NCI-H187 treated with DMSO at 0.1 percent for 48 hours (cell line): ENCODE results near the gene CEP85L.
A peak's percentile ranks its signal among the peaks of the same experiment; 100 is the strongest.

Source experiments
- DNase-seq: peaks from one replicate; lab custom pipeline; 2025; lab: John Stamatoyannopoulos, UW

Gene CEP85L

DNA sequence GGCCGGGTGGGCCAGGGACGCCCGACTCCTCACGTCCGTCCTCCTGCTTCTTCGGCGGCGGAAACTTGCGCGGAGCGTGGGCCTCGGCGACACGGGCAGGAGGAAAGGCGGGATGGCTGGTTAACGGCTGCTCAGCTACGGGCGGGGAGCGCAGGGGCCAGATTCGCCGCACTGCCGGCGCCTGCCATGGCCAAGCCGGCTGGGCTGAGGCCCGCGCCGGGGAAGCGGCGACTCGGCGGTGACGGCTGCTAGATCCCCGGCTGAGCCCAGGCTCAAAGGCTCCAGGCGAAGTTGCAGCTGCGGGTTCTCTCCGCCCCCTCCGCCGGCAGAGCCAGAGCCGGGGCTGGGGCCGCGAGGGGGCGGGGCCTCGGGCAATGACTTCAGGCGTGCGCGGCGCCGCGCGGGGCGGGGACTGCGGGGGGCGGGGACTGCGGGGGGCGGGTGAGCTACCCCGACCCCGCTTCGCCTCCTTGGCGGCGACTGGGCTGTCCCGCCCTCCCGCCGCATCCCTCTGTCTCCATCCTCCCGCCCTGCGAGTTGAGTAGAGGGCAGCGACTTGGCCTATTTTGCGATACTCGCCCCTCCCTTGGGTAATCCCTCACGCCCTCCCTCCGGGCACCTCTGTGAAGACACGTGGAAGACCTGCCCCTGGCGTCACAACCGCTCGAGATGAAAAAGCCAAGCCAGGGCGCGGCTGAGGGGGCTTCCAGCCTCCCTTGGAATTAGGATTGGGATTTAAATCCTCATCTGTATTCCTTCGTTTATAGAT, at the start of gene CEP85L:
CEP85L (minus strand) TSS at position 310 of the 769 bp plus-strand sequence. CDS start 322 bp downstream, outside the sequence.
- DNase-seq = peak; percentile 93

DNA sequence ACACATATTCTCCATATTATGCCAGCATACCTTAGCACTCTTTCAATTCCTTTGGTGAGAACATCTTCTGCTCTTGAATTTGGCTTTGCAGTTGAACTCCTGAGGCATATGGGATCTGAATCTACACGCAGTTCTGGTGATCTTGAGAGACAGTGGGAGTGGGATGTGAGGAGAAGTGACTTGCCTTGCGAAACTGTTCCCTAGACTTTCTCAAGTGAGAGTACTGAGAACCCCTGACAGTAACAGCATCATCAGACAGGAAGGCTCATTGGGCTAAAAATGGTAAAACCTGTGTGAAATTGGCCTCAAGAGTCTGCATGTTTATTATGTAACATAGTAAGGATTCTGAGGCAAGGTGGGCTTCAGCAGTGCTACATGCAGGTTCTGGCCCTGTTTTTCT, 49.1 kb upstream of the CEP85L start:
- DNase-seq = no peak

DNA sequence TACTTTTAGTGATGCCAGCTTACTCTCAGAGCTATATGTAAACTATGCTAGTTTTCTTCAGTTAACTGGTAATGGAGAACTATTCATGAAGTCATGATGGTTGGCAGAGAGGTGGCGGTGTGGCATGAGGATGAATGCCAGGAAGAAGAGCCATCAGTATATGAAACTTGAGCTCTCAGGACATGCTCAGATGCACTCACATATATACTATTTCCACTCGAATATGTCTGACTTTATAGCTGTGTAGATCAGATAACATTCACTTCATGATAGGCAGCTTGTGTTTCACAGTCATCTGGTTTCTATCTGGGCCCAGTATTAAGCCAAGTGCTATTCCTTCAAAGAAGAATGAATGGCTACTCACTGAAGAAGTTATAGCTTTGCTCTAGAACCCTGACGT, 46.2 kb upstream of the CEP85L start:
- DNase-seq = peak; percentile 27

DNA sequence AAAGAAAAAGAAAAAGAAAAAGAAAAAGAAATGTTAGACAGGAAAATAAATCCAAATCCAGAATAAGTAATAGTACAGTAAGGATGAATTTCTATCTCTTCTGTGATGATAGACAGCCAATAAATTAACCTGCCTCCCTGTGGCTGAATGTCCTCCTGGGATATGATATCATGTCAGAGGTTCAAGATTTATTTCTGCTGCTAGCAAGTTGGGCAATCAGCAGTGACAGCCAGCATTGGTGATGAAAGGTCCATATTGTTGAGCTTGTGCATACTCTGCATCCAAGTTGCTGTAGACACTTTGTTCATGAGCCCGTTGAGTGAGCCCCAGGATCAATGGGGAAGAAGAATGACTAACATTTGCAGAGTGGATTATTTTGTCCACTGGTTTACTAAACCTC, 44.9 kb upstream of the CEP85L start:
- no peak for DNase-seq

DNA sequence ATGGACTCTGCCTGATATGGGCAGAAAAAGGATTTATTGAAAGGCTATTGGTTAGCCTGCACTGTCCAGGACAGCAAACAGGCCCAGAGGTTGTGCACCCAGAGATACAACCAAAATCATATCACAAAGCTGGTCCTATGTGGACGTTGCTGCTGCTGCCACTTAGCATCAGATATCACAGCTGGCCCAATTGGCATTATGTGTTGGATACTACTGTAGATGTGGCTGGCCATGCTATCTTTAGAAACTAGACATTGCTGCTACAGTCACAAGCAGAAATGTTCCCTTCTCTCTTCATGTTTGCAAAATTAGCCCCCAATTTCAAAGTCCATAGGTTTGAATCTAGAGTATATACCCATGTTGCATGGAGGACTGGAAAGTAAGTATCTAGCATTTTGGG, 42.2 kb upstream of the CEP85L start:
- DNase-seq = no peak

DNA sequence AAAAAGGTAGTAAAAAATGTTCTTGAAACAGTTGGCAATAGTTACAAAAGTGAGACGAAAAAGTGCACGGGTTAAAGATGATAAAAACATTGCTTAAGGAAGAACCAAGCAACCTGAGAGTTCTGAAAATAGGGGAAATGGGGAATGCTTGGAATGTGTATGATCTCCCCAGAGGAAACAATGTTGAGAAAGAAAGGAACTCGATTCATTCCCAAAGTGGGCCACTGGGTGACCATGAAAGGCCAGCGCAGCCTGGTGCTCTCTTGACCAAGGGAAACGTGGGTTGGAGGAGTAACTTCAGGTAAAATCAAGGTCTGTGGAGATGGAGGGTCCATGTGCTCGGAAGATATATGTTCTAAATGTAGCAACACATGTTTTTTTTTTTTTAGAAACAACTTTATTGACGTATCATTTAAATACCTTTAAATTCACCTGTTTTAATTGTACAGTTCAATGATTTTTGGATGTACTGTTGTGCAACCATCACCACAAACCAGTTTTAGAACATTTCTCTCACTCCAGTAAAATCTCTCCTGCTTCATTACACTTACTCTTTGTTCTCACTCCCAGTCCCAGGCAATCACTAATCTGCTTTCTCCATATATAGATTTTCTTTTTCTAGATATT, 34.5 kb upstream of the CEP85L start:
- no peak for DNase-seq

DNA sequence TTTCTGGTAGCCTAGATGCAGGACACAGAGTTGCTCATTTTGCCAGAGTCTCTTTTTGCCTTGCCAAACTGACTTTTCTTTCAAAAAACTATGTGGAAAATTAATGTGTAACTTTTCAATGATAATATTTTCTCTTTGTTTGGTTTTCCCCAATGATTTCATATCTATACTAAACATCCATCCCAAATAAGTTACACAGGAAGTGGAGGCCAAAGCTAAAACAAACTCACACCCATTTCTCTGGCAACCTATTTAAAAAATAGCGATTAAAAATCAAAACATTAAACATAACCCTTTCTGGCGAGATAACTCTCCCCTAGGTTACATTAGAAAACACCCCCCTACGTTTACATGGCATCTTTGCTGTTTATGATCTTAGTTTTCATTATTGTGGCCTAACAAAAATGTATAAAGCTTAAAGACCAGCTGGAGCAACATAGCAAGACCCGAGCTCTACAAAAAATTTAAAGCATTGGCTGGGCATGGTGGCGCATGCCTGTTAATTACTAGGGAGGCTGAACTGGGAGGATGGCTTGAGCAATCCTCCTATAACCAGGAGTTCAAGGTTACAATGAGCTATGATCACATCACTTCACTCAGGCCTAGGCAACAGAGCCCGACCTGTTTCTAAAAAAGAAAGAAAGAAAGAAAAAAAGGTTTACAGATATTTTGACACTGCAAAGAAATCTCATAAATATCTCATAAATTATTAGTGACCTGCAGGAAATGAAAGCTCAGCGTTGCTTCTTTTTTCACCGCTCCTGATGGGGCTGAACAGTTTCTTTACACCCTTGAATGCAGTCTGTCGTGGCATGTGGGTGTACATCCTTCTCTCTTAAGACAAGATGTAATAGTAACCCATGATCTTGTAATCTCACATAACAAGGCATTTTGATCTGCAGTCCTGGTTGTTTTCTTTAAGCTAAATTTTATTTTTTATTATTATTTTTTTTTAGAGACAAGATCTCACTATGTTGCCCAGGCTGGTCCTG, 32.8 kb upstream of the CEP85L start:
- no peak for DNase-seq

DNA sequence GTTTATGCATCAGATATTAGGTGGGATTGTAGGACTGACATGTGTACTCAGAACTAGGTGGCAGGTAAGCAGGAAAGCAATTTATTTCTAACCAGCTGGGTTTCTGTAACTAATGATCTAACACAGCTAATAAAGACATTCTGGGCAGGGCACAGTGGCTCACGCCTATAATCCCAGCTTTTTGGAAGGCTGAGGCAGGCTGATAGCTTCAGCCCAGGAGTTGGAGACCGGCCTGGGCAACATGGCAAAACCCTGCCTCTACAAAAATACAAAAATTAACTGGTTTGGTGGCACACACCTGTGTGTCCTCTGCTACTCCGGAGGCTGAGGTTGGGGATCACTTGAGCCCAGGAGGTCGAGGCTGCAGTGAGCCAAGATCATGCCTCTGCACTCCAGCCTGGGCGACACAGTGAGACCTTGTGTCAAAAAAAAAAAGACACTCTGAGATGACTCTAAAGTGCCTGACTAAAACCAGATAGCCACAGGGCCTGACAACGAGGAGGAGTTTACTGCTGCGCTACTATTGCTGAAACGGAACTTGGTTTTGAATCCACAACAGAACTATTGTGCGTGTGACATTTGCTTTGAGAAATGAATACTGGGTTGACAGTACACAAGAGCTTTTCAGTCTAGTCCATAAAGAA, 29.2 kb upstream of the CEP85L start:
- no peak for DNase-seq

DNA sequence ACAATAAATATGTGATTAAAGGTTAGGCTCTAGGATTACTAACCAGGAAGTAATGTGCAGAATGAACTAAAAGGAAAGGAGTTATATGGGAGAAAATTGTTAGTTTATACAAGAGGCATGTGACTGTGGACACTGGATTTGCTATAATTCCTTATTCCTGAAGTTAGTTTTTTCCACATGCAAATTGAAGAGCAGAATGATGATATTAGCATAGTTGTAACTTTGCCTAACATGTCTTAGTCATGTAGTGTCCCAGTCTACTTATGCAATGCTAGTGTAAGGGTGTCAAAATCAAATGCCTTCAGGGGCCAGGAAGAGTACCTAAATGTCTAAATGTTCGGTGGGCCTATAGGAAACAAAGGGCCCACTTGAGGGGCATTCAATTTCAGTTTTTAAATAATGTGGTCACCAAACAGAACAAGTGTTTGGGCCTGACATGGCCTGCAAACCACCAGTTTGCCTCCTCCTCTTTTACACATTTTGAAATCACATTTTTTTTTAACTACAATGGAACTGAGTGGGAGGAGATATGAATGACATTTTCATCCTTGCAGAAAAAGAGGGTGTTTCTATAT, 28.0 kb upstream of the CEP85L start:
- DNase-seq = no peak

DNA sequence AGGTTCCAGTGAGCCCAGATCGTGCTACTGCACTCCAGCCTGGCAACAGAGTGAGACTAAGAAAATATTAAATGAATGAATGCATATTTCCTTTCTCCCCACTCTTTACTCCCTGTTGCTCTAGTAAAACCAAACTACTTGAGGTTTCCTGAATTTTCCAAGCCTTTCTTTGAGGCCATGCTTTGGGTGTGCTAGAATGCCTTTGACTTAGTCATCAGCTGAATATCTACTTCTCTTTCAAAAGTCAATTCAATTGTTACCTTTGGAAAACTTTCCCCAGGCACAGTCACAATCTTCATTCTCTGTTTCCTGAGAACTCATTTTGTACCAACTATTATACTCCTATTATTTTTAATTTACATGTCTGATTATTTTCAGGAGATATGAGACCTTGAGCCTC, 27.5 kb upstream of the CEP85L start:
- DNase-seq = no peak

DNA sequence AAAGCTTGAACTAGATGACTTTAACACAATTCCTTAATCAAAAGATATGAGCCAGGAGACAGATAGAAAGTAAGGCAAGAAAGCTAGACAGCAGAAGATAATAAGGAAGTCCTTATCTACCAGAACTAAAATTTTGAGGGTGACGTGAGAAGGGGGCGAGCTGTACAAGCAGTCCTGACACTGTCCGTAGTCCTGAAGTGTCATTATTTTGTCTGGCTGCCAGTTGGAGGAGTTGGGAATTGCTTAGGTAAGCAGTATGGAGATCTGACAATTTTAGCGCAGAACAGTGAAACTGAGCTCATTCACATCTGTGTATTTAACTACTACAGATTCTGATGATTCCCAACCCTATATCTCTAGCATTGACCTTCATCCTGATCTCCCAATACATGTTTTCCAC, 25.8 kb upstream of the CEP85L start:
- no peak for DNase-seq

DNA sequence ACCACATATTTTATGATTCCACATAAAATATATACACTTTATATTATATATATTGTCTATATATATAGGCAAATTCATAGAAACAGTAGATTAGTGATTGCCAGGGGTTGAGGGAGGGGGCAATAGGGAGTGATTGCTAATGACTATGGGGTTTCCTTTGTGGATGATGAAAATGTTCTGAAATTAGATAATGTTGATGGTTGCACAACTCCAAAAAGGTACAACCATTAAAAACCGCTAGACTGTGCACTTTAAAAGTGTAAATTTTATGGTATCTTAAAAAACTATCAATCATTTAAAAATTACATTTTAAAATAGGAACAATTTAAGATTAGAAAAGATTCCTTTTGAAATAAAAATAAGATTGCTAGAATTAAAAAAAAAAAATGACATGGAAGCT, 23.8 kb upstream of the CEP85L start:
- no peak for DNase-seq

DNA sequence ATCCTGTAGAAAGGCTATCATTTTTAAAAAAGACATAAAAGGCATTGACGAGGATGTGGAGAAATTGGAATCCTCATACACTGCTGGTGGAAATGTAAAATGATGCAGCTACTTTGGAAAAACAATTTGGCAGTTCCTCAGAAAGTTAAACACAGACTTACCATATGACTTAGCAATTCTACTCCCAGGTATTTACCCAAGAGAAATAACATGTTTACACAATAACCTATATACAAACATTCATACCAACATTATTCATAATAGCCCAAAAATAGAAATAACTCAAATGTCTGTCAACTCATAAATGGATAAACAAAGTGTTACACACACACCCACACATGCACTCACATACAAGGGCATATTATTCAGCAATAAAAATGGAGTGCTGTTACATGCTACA, 23.4 kb upstream of the CEP85L start:
- no peak for DNase-seq

DNA sequence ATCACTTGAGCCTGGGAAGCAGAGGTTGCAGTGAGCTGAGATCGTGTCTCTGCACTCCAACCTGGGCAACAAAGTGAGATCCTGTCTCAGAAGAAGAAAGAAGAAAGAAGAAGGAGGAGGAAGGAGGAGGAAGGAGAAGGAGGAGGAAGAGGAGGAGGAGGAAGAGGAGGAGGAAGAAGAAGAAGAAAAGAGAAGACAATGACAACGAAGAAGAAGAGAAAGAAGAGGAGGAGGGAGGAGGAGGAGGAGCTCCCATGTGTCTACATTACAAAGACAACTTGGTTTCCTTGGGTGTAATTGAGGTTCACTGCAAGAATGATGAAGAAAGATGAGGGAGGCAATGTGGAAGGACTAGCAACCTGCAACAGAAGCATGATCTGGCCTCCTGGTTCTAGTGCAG, 21.3 kb upstream of the CEP85L start:
- DNase-seq = no peak

DNA sequence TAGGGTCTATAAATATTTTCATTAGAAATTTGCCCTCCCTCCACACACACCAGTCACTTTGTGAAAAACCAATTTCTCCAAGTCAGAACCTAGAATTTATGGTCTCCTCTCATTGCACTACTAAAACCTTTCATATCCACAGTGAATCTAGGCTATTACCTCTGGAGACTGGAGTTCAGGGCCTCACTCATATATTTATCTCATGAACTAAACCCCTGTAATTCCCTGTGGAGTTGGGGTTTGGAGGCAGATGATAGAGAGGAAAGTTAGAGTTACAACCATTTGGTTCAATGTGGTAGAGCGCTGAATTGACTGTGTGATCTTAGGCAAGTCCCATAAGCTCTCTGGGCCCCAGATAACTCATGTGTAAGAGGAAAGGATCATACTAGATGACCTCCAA, 18.2 kb upstream of the CEP85L start:
- DNase-seq = no peak

DNA sequence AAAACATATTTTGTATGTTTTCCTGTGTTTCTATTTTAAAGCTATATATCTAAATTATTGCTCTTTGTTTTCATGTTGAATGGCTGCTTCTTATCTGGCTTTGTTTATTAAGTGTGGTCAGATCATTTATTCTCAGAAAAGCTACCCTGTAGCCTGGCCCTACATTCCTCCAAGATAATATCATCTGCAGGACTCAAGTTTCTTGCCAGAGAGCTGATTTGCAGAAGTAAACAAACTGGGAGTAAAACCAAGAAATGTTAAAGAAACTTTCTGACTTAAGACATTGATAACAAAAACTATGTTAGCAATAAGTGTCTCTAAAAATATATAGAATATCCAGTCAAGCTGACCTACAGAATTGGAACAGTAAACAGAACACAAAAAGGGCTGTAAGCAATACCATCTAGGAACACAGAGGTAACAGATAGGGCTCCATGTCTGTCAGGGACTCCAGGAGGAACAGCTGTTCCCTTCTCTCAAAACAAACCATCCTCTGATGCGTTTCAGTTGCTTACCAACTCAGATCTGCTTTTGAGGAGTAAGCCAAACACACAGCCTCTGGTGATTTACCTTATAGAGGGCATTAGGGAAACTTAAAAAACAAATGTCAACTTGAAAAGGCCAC, 17.5 kb upstream of the CEP85L start:
- DNase-seq = no peak

DNA sequence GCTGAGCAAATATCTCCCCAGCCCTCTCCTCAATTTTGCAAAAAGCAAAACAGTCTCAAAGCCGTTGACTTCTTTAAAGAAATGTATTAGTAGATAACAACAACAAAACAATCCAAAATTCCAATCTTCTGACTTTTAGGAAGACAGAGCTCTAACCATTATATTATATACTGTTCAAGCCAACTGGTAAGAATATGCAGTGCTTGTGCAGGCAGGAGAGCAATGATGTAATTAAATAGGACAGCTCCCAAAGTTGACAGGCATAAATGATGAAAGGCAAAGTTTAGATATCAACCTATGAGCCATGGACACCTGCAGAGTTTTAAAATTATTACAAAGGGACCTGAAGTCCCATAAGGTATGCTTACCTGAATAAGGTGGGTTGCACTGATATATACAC, 16.6 kb upstream of the CEP85L start:
- DNase-seq = no peak

DNA sequence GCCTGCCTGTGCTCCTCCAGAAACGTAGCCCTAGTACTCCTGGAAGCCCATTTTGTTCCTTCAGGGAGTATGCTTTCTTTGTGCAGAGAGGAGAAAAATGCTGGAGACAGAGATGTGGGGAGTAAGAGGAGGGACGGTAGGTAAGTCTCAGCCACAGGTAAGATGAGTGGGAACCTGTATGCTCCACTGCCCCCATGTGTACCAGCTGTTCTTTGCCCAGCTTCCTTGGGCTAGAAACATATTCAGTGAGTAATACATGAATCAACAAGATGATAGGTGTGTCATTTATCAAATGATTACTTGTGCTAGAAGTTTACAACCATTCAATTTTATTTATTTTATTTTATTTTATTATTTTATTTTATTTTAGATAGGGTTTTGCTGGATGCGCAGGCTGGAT, 13.6 kb upstream of the CEP85L start:
- no peak for DNase-seq

DNA sequence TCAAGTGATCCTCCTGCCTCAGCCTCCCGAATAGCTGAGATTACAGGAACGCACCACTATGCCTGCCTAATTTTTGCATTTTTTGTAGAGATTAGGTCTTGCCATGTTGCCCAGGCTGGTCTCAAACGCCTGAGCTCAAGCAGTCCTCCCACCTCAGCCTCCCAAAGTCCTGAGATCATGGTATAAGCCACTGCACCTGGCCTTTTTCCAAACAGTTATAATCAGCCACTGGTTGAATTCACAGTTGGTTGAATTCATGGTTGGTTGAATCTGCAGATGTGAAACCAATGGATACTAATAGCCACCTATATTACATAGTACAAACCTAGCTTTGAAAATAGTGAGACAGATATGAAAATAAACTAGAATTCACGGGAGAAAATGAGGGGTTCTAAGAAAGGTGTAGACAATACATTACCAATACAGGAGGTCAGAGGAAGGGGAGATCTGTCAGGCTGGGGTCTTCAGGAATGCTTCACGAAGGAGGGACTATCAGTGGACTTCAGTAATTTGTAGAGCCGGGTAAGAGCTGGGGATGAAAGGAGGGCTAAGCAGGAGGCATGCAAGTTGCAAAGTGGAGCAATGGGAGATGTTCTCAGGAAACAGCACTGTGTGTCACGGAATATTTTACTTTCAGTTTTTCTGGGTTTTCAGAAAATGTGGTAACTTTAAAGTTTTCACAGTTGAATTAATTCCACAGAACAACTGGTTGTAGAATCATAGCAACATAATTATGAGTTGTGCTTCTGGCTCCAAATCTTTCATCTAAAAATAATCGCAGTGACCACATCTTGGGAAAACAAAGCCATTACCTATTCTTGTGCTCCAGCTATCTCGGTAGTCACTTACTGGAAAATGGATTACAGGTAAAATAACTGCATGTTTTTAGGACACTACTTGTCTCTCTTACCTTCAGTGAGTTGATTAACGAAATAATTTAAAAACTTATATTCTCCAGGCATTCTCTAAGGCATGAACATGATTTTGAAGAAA, 12.9 kb upstream of the CEP85L start:
- DNase-seq = no peak

DNA sequence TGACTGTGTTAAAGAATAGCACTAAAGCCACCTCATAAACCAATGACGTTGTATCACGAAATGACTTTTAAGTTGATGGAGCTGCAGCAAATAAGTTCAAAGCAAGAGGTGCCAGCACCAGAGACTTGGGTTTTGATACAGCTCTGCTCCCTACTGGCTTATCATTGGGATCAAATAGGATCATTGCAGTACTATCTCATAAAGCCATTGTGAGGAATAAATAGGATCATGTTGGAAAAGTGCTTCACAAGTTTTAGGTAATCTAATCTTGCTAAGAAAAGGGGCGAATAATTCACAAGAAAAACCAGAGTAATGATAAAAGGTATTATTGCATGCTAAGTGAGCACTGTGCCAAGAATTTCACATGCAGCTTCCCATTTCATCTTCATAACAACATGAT, 10.4 kb upstream of the CEP85L start:
- DNase-seq = no peak
